ENCODE data around the gene ANTXR1. TPM values are rescaled to one million over a fixed set of nuclear protein-coding genes. Genes with fewer than 3 reads are reported as not detected.

ANTXR1 gene
- 26.8 and 36.0 TPM in 2 replicates for total RNA-seq
- polyA plus RNA-seq = 24.0 and 25.6 TPM in 2 replicates

DNA sequence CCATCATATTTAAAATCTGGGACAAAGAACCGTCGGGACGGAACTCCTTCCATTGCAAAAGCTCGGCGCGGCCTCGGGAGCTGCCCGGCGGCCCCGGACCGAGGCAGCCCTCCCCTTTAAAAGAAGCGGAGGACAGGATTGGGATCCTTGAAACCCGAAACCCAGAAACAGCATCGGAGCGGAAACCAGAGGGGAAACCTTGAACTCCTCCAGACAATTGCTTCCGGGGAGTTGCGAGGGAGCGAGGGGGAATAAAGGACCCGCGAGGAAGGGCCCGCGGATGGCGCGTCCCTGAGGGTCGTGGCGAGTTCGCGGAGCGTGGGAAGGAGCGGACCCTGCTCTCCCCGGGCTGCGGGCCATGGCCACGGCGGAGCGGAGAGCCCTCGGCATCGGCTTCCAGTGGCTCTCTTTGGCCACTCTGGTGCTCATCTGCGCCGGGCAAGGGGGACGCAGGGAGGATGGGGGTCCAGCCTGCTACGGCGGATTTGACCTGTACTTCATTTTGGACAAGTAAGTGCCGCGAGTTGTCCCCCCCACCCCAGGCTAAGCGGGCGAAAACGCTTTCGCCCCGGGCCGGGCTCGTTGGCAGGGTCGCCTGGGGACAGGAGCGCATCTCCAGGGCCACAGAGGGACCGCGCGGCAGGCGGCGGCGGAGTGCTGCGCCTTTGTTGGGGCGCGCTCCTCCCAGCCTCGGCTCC is at the start of gene ANTXR1:
TSS of gene ANTXR1 (plus strand) at position 38 of the 698 bp plus-strand sequence. CDS start at position 359, 321 bp downstream.
- peaks cover 29% of the 10 kb centered on the region for H3K4me1 ChIP-seq (ENCODE audit: low read depth)
- no peak for TF ChIP-seq CTCF (IDR thresholded peaks at IDR 0.05; ENCODE audit: low read depth, low read length)
- no peaks in the 10 kb centered on the region for H3K9me3 ChIP-seq (ENCODE audit: low read depth)
- peak; percentile 85 for DNase-seq (ENCODE audit: low read depth in 1 of 2, low spot score in 1 of 2)
- H3K36me3 ChIP-seq = no peaks in the 10 kb centered on the region
- H3K4me3 ChIP-seq = peak within 1 kb of the TSS; percentile 96
- H3K27ac ChIP-seq = peak within 1 kb of the TSS; percentile 13
- no peaks in the 10 kb centered on the region for H3K27me3 ChIP-seq

DNA sequence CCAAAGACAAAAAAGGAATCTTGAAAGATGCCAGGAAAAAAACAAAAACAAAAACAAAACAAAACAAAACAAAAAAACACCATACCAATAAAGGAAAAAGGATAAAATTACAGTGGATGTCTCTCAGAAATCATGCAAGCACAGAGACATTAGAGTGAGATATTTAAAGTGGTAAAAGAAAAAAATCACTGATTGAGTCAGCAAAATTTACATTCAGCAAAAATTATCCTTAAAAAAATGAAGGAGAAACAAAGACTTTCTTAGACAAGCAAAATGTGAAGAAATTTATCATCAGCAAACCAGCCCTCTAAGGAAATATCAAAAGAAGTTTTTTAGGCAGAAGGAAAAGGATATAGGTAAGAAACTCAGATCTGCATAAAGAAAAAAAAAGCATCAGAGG is 48.7 kb upstream of the ANTXR1 start:
- Histone ChIP-seq H3K4me1 (ENCODE audit: low read depth) (no peaks in the 10 kb centered on the region), H3K9me3 (ENCODE audit: low read depth) (no peaks in the 10 kb centered on the region)
- TF ChIP-seq CTCF (IDR thresholded peaks at IDR 0.05; ENCODE audit: low read depth, low read length) = no peak

DNA sequence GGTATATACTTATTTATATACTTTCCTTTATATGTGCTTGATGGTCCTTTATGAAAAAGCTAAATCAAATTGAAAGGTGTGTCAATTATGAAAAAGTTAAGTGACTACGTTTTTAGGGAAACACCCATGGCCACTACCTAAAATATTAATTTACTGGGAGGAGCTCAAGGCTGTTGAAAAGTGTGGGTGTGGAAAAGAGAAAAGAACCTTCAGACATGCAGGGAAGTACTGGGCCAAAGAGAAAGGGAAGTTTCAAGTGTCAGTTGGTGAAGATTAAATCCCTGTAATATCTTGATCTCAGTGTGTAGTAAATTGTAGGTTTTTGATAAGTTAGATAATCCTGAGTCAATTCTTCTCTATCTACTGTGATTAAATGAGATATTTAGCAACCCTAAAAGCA is 44.8 kb upstream of the ANTXR1 start:
- Histone ChIP-seq H3K4me1 (ENCODE audit: low read depth) (no peaks in the 10 kb centered on the region), H3K27ac (no peak overlapping the region), H3K9me3 (ENCODE audit: low read depth) (no peaks in the 10 kb centered on the region), H3K27me3 (no peaks in the 10 kb centered on the region), H3K4me3 (no peak overlapping the region), H3K36me3 (no peaks in the 10 kb centered on the region)
- no peak for TF ChIP-seq CTCF (IDR thresholded peaks at IDR 0.05; ENCODE audit: low read depth, low read length)
- no peak for DNase-seq (ENCODE audit: low read depth in 1 of 2, low spot score in 1 of 2)

More for the DNA sequence above, 48.7 kb upstream of the ANTXR1 start:
- no peak for DNase-seq (ENCODE audit: low read depth in 1 of 2, low spot score in 1 of 2)
- Histone ChIP-seq H3K36me3 (no peaks in the 10 kb centered on the region), H3K27ac (no peak overlapping the region), H3K27me3 (no peaks in the 10 kb centered on the region), H3K4me3 (no peak overlapping the region)

DNA sequence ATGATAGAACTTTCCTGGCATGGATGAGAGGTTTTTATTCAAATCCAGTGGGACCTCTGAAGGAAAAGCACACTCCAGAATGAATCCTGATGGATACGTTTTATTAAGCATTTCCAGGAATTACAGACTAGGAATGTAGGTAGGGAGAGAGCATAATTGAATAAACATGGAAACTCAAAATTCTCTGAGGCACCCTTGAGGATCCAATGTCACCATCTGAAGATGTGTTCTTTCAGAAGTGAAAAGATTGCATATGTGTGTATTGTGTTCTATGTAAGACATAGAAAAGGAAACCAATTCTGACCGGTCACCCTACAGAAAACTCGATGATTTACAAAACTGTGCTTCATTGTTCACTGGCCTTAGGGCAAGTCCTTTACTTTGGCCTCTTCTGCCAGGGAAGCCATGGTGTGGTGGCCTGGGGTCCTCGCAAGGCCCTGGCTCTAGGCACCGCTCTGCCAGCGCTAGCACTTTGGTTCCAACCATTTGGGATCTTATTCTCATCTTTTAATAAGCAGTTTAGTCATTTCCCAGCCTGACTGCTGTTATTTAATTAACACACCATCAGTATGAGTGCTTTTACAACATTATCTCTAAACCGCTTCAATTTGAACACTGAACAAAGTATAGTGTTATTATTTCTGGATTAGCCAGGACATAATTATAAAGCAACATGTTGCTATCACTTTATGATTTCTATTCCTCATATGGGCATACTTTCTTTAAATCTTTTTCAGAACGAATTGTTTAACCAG is 43.1 kb upstream of the ANTXR1 start:
- H3K27ac ChIP-seq = no peak overlapping the region
- H3K36me3 ChIP-seq = no peaks in the 10 kb centered on the region
- no peaks in the 10 kb centered on the region for H3K9me3 ChIP-seq (ENCODE audit: low read depth)
- H3K4me1 ChIP-seq (ENCODE audit: low read depth) = no peaks in the 10 kb centered on the region
- H3K4me3 ChIP-seq = no peak overlapping the region
- TF ChIP-seq CTCF (IDR thresholded peaks at IDR 0.05; ENCODE audit: low read depth, low read length) = no peak
- DNase-seq (ENCODE audit: low read depth in 1 of 2, low spot score in 1 of 2) = no peak
- H3K27me3 ChIP-seq = no peaks in the 10 kb centered on the region

- no peak for DNase-seq (ENCODE audit: low read depth in 1 of 2, low spot score in 1 of 2)
- no peak for TF ChIP-seq CTCF (IDR thresholded peaks at IDR 0.05; ENCODE audit: low read depth, low read length)
Measured at GRCh38 chr2:68970566-68971265, 42.3 kb upstream of the ANTXR1 start.

More at GRCh38 chr2:68970566-68971265, 42.3 kb upstream of the ANTXR1 start:
- H3K4me1 ChIP-seq (ENCODE audit: low read depth) = no peaks in the 10 kb centered on the region
- no peaks in the 10 kb centered on the region for H3K9me3 ChIP-seq (ENCODE audit: low read depth)
- no peak overlapping the region for H3K4me3 ChIP-seq
- no peaks in the 10 kb centered on the region for H3K27me3 ChIP-seq
- no peaks in the 10 kb centered on the region for H3K36me3 ChIP-seq
- no peak overlapping the region for H3K27ac ChIP-seq
